ENCODE data around the gene PELI1.

The PELI1 gene

GRCh38 chr2:64112016-64112415 is 32.2 kb downstream of the PELI1 start:
- in situ Hi-C loops (cut with HindIII; ENCODE audit: low pct_ligation_motif_present, low sequenced_read_pairs): no loop called here
- no peak for TF ChIP-seq CTCF (IDR thresholded peaks at IDR 0.05; ENCODE audit: low read depth, low read length, missing control alignments)

GRCh38 chr2:64111426-64111825 is 32.8 kb downstream of the PELI1 start:
- Histone ChIP-seq H3K27me3 (replicated peaks) (no peaks in the 10 kb centered on the region), H3K4me3 (ENCODE audit: low read depth, low read length) (no peak overlapping the region), H3K27ac (no peak overlapping the region), H3K36me3 (replicated peaks) (no peaks in the 10 kb centered on the region)
- DNase-seq: no peak
- in situ Hi-C loops (cut with HindIII; ENCODE audit: low pct_ligation_motif_present, low sequenced_read_pairs): no loop called here
- TF ChIP-seq CTCF (IDR thresholded peaks at IDR 0.05; ENCODE audit: low read depth, low read length, missing control alignments): no peak

More at GRCh38 chr2:64112016-64112415, 32.2 kb downstream of the PELI1 start:
- DNase-seq: no peak
- no peak overlapping the region for H3K27ac ChIP-seq
- no peaks in the 10 kb centered on the region for H3K36me3 ChIP-seq (replicated peaks)
- H3K4me3 ChIP-seq (ENCODE audit: low read depth, low read length): no peak overlapping the region
- H3K27me3 ChIP-seq (replicated peaks): no peaks in the 10 kb centered on the region

GRCh38 chr2:64108666-64109241 is 35.5 kb downstream of the PELI1 start:
- in situ Hi-C loops (cut with HindIII; ENCODE audit: low pct_ligation_motif_present, low sequenced_read_pairs): no loop called here
- no peak overlapping the region for H3K27ac ChIP-seq
- no peak overlapping the region for H3K4me3 ChIP-seq (ENCODE audit: low read depth, low read length)
- no peak for DNase-seq
- no peaks in the 10 kb centered on the region for H3K36me3 ChIP-seq (replicated peaks)
- H3K27me3 ChIP-seq (replicated peaks): no peaks in the 10 kb centered on the region
- TF ChIP-seq CTCF (IDR thresholded peaks at IDR 0.05; ENCODE audit: low read depth, low read length, missing control alignments): no peak

GRCh38 chr2:64106481-64106880 is 37.7 kb downstream of the PELI1 start:
- H3K36me3 ChIP-seq (replicated peaks): no peaks in the 10 kb centered on the region
- no peak overlapping the region for H3K27ac ChIP-seq
- H3K4me3 ChIP-seq (ENCODE audit: low read depth, low read length): no peak overlapping the region
- no peak for TF ChIP-seq CTCF (IDR thresholded peaks at IDR 0.05; ENCODE audit: low read depth, low read length, missing control alignments)
- in situ Hi-C loops (cut with HindIII; ENCODE audit: low pct_ligation_motif_present, low sequenced_read_pairs): no loop called here
- H3K27me3 ChIP-seq (replicated peaks): no peaks in the 10 kb centered on the region
- DNase-seq: no peak

GRCh38 chr2:64105670-64106461 is 38.4 kb downstream of the PELI1 start:
- Histone ChIP-seq H3K4me3 (ENCODE audit: low read depth, low read length) (no peak overlapping the region), H3K27me3 (replicated peaks) (no peaks in the 10 kb centered on the region), H3K36me3 (replicated peaks) (no peaks in the 10 kb centered on the region), H3K27ac (no peak overlapping the region)
- TF ChIP-seq CTCF (IDR thresholded peaks at IDR 0.05; ENCODE audit: low read depth, low read length, missing control alignments): no peak
- no peak for DNase-seq
- in situ Hi-C loops (cut with HindIII; ENCODE audit: low pct_ligation_motif_present, low sequenced_read_pairs): no loop called here

Measured in brain microvascular endothelial cell (primary cell).